HEK293 (cell line): ENCODE results near the gene BLACAT1.

Experiments used
- CTCF ChIA-PET: fragments of 350-600 bp; formaldehyde crosslinking; extraction: SDS; loops from one replicate; lab custom pipeline; 2021; ENCODE audit warnings: antibody characterized with exemption; lab: Yijun Ruan, JAX
- POLR2A ChIA-PET: fragments of 300-600 bp; formaldehyde crosslinking; extraction: SDS; loops from one replicate; lab custom pipeline; 2020; ENCODE audit warnings: antibody characterized with exemption, inconsistent platforms; lab: Yijun Ruan, JAX
- H3K27ac ChIP-seq: fragments of 200-500 bp; sonication (Bioruptor generic); 2 replicates; pipeline ENCODE4 v1.5.1; 2014; ENCODE audit warnings: low read depth, low read length, control low read depth, inconsistent platforms; ENCODE audit errors: extremely low read depth
- H3K36me3 ChIP-seq, 2 experiments: fragments of 200-500 bp in 1 of 2; sonication (Bioruptor generic) in 1 of 2; 1 replicate in 1 of 2; 2 replicates in 1 of 2; pipeline ENCODE4 v1.5.1; 2014 to 2017; ENCODE audit warnings: inconsistent platforms in 2 of 2, low read length in 2 of 2; ENCODE audit not compliant: control insufficient read depth in 2 of 2, insufficient read depth in 1 of 2
- H3K4me1 ChIP-seq: fragments of 200-500 bp; sonication (Bioruptor generic); 2 replicates; pipeline ENCODE4 v1.5.1; 2014; ENCODE audit warnings: mild to moderate bottlenecking, low read length, inconsistent platforms; ENCODE audit not compliant: control insufficient read depth, insufficient read depth
- H3K4me3 ChIP-seq: 2 replicates; pipeline ENCODE4 v1.5.1; 2011; ENCODE audit warnings: low read depth, mild to moderate bottlenecking, control low read depth, low read length, moderate library complexity
- H3K9me3 ChIP-seq: fragments of 200-500 bp; sonication (Bioruptor generic); 2 replicates; pipeline ENCODE4 v1.5.1; 2014; ENCODE audit warnings: low read depth, low read length, inconsistent platforms; ENCODE audit not compliant: control insufficient read depth, insufficient read depth
- EGR2 ChIP-seq: fragments of 450-650 bp; formaldehyde crosslinking; IDR thresholded peaks from 2 replicates; pipeline ENCODE4 v1.5.1; 2016; ENCODE audit warnings: low read depth, missing biosample characterization, missing genetic modification characterization
- FEZF1 ChIP-seq: fragments of 450-650 bp; formaldehyde crosslinking; IDR thresholded peaks from 2 replicates; pipeline ENCODE4 v1.5.1; 2016; ENCODE audit warnings: missing biosample characterization, missing genetic modification characterization
- GLIS1 ChIP-seq: fragments of 450-650 bp; formaldehyde crosslinking; IDR thresholded peaks from 2 replicates; pipeline ENCODE4 v1.5.1; 2016; ENCODE audit warnings: missing biosample characterization, missing genetic modification characterization
- HOXC10 ChIP-seq: sonication (generic); formaldehyde crosslinking; IDR thresholded peaks from 2 replicates; pipeline ENCODE4 v1.8.1; 2023; ENCODE audit warnings: mild to moderate bottlenecking, missing genetic modification reagents
- KLF7 ChIP-seq: fragments of 450-650 bp; formaldehyde crosslinking; IDR thresholded peaks from 2 replicates; pipeline ENCODE4 v1.5.1; 2016; ENCODE audit warnings: missing biosample characterization, missing genetic modification characterization, borderline replicate concordance
- PRDM6 ChIP-seq: fragments of 450-650 bp; formaldehyde crosslinking; IDR thresholded peaks from 2 replicates; pipeline ENCODE4 v1.5.1; 2017; ENCODE audit warnings: missing biosample characterization, missing genetic modification characterization
- SALL2 ChIP-seq: fragments of 450-650 bp; formaldehyde crosslinking; IDR thresholded peaks from 2 replicates; pipeline ENCODE4 v1.5.0; 2017; ENCODE audit warnings: missing biosample characterization, mild to moderate bottlenecking, missing genetic modification characterization, borderline replicate concordance
- SP2 ChIP-seq: fragments of 450-650 bp; formaldehyde crosslinking; IDR thresholded peaks from 2 replicates; pipeline ENCODE4 v1.5.1; 2016; ENCODE audit warnings: missing biosample characterization, missing genetic modification characterization
- SP7 ChIP-seq: fragments of 450-650 bp; formaldehyde crosslinking; IDR thresholded peaks from 2 replicates; pipeline ENCODE4 v1.5.1; 2016; ENCODE audit warnings: missing biosample characterization, missing genetic modification characterization
- ZFHX2 ChIP-seq: fragments of 450-650 bp; formaldehyde crosslinking; conservative IDR thresholded peaks from 2 replicates; pipeline ENCODE4 v1.5.1; 2016; ENCODE audit warnings: missing biosample characterization, missing genetic modification characterization
- ZNF398 ChIP-seq: fragments of 450-650 bp; formaldehyde crosslinking; IDR thresholded peaks from 2 replicates; pipeline ENCODE4 v1.5.1; 2017; ENCODE audit warnings: missing biosample characterization, missing genetic modification characterization
- ZNF404 ChIP-seq: fragments of 450-650 bp; formaldehyde crosslinking; IDR thresholded peaks from 2 replicates; pipeline ENCODE4 v1.5.1; 2017; ENCODE audit warnings: missing biosample characterization, missing genetic modification characterization
- ZNF48 ChIP-seq: fragments of 450-650 bp; formaldehyde crosslinking; IDR thresholded peaks from 2 replicates; pipeline ENCODE4 v1.5.1; 2016; ENCODE audit warnings: missing biosample characterization, missing genetic modification characterization
- ZNF513 ChIP-seq: fragments of 450-650 bp; IDR thresholded peaks from 2 replicates; pipeline ENCODE4 v1.5.1; 2018; ENCODE audit warnings: missing biosample characterization, missing genetic modification characterization
- ZNF544 ChIP-seq: fragments of 450-650 bp; formaldehyde crosslinking; IDR thresholded peaks from 2 replicates; pipeline ENCODE4 v1.5.0; 2017; ENCODE audit warnings: missing biosample characterization, missing genetic modification characterization
- ZNF664 ChIP-seq: fragments of 450-650 bp; formaldehyde crosslinking; IDR thresholded peaks from 2 replicates; pipeline ENCODE4 v1.5.1; 2016; ENCODE audit warnings: missing biosample characterization, missing genetic modification characterization

BLACAT1 gene

GRCh38 chr1:205454903-205455335 lies 926 bp downstream of the BLACAT1 start (continued):
- TF ChIP-seq ZNF544 (tag by site-specific recombination) (no peak), ZNF48 (no peak), SALL2 (tag by site-specific recombination) (no peak), ZNF398 (tag by site-specific recombination) (no peak)

GRCh38 chr1:205453466-205453865 lies 2.4 kb downstream of the BLACAT1 start:
- ChIA-PET CTCF (interaction anchor here (0.6 to 1.8 kb wide), 6 partner anchors 11 to 182 kb away, joined by 3 to 7 read pairs (median 4); no protein-coding TSS in a partner anchor), POLR2A (no interaction called here)
- Histone ChIP-seq H3K4me3 (no peak overlapping the region), H3K4me1 (no peaks in the 10 kb centered on the region; the same call in 1 of the 2 replicates), H3K9me3 (no peaks in the 10 kb centered on the region), H3K27ac (no peak overlapping the region), H3K36me3 (no peaks in the 10 kb centered on the region)
- no peak for TF ChIP-seq ZNF404 (tag by site-specific recombination)
- TF ChIP-seq ZNF513 (tag by site-specific recombination), result no peak
- no peak for TF ChIP-seq PRDM6 (tag by site-specific recombination)
- TF ChIP-seq SP2 (tag by site-specific recombination), result no peak
- TF ChIP-seq KLF7, result no peak
- no peak for TF ChIP-seq SP7 (tag by site-specific recombination)
- TF ChIP-seq GLIS1 (tag by site-specific recombination), result peak; percentile 88

GRCh38 chr1:205452933-205453332 lies 2.9 kb downstream of the BLACAT1 start:
- TF ChIP-seq EGR2 (tag by site-specific recombination) (peak; percentile 75), HOXC10 (no peak), ZFHX2 (tag by site-specific recombination) (peak; percentile 75)
- Histone ChIP-seq H3K9me3 (no peaks in the 10 kb centered on the region), H3K27ac (no peak overlapping the region), H3K4me1 (no peaks in the 10 kb centered on the region; the same call in 1 of the 2 replicates), H3K36me3 (no peaks in the 10 kb centered on the region), H3K4me3 (no peak overlapping the region)
- POLR2A ChIA-PET, result no interaction called here
- CTCF ChIA-PET, result interaction anchor here (0.6 to 1.6 kb wide), 6 partner anchors 14 to 1154 kb away, joined by 3 to 5 read pairs (median 3); no protein-coding TSS in a partner anchor

GRCh38 chr1:205452364-205452763 lies 3.5 kb downstream of the BLACAT1 start:
- CTCF ChIA-PET, result interaction anchor here (0.6 to 1.0 kb wide), 5 partner anchors 22 to 1154 kb away, joined by 3 to 5 read pairs (median 3); no protein-coding TSS in a partner anchor
- POLR2A ChIA-PET, result no interaction called here

More at GRCh38 chr1:205452364-205452763, 3.5 kb downstream of the BLACAT1 start:
- H3K9me3 ChIP-seq, result no peaks in the 10 kb centered on the region
- no peaks in the 10 kb centered on the region for H3K36me3 ChIP-seq
- TF ChIP-seq FEZF1 (tag by site-specific recombination), result no peak
- TF ChIP-seq ZNF664 (tag by site-specific recombination), result peak; percentile 93
- no peak overlapping the region for H3K27ac ChIP-seq
- no peaks in the 10 kb centered on the region; the same call in 1 of the 2 replicates for H3K4me1 ChIP-seq
- no peak overlapping the region for H3K4me3 ChIP-seq
